Measurements from ENCODE around the gene KIAA0040. TPM values are rescaled to one million over a fixed set of nuclear protein-coding genes. Genes with fewer than 3 reads are reported as not detected.

KIAA0040 gene
- total and polyA plus RNA-seq, 2 donors (not counting 3 experiments of a cell fraction or from before 2014, with no cell fraction given): 8.3 to 10.9 TPM

GRCh38 chr1:175185903-175186302 is 6.7 kb downstream of the KIAA0040 start:
- Histone ChIP-seq H2AFZ (ENCODE audit: low read depth, low read length) (no peak overlapping the region), H4K20me1 (replicated peaks; ENCODE audit: control insufficient read depth, extremely low read depth, insufficient read depth, low read length) (no peaks in the 10 kb centered on the region), H3K4me3 (replicated peaks in 1 of 3; ENCODE audit: insufficient read depth in 1 of 3, low read depth in 1 of 3, low read length in 3 of 3) (no peak overlapping the region), H3K79me2 (ENCODE audit: control insufficient read depth, insufficient read depth, low read length) (no peaks in the 10 kb centered on the region), H3K27me3 (ENCODE audit: control insufficient read depth in 2 of 2, insufficient read depth in 2 of 2, low read length in 2 of 2) (no peaks in the 10 kb centered on the region), H3K36me3 (ENCODE audit: control insufficient read depth in 2 of 2, extremely low read depth in 1 of 2, insufficient read depth in 2 of 2, low read length in 2 of 2) (no peaks in the 10 kb centered on the region), H3K9me1 (replicated peaks; ENCODE audit: control insufficient read depth, extremely low read depth, insufficient read depth, low read length) (no peaks in the 10 kb centered on the region), H3K9me3 (replicated peaks; ENCODE audit: control insufficient read depth, insufficient read depth, low read length) (no peaks in the 10 kb centered on the region), H3K4me2 (ENCODE audit: insufficient read depth, low read length) (no peak overlapping the region), H3K27ac (ENCODE audit: insufficient read depth, low read depth, low read length) (no peak overlapping the region), H3K4me1 (ENCODE audit: control insufficient read depth, extremely low read depth, insufficient read depth, low read length) (no peaks in the 10 kb centered on the region), H3K9ac (replicated peaks; ENCODE audit: extremely low read depth, insufficient read depth, low read length) (no peak overlapping the region)
- dilution Hi-C loops (cut with MboI; ENCODE audit: extremely low pct_ligation_motif_present, low sequenced_read_pairs): no loop called here
- FAIRE-seq: no peak
- intact Hi-C loops (cut with micrococcal nuclease): no loop called here
- ChIA-PET POLR2A (no interaction called here), CTCF (interaction anchor here (4.5 kb wide), 1 partner anchor 34 kb away, joined by 17 read pairs; no protein-coding TSS in a partner anchor)
- no TSS peak for BruUV-seq (replicated peaks)
- no peak for DNase-seq (ENCODE audit: low read depth, low spot score)
- TF ChIP-seq MAX (IDR thresholded peaks at IDR 0.05; ENCODE audit: insufficient read depth, insufficient read length): no peak
- TF ChIP-seq POLR2A (IDR thresholded peaks at IDR 0.05; ENCODE audit: low read depth, low read length): no peak
- TF ChIP-seq GATA2 (IDR thresholded peaks at IDR 0.05; ENCODE audit: insufficient read depth, insufficient read length, low read depth, low read length): no peak
- TF ChIP-seq FOS (IDR thresholded peaks at IDR 0.05; ENCODE audit: borderline replicate concordance, insufficient read depth, low read length): no peak
- TF ChIP-seq CTCF (IDR thresholded peaks at IDR 0.05; ENCODE audit: extremely low read depth in 1 of 2, insufficient read depth in 1 of 2, low read depth in 1 of 2, low read length in 2 of 2): no peak
- TF ChIP-seq POLR2AphosphoS5 (IDR thresholded peaks at IDR 0.05; ENCODE audit: insufficient read depth, low read depth, low read length): no peak
- no peak for TF ChIP-seq EZH2 (IDR thresholded peaks at IDR 0.05; ENCODE audit: borderline replicate concordance, low read depth, low read length, severe bottlenecking)
- no peak for TF ChIP-seq MYC (IDR thresholded peaks at IDR 0.05; ENCODE audit: low read depth, low read length)
- TF ChIP-seq JUN (IDR thresholded peaks at IDR 0.05; ENCODE audit: borderline replicate concordance, insufficient read depth, insufficient read length, low read depth): no peak

Measured in endothelial cell of umbilical vein (primary cell).